DMS153 treated with DMSO at 0.1 percent for 48 hours (cell line): ENCODE results near the gene PCP2.

Experiments used
- DNase-seq: peaks from one replicate; lab custom pipeline; 2025; ENCODE audit not compliant: unreplicated experiment; lab: John Stamatoyannopoulos, UW

Gene PCP2

DNA sequence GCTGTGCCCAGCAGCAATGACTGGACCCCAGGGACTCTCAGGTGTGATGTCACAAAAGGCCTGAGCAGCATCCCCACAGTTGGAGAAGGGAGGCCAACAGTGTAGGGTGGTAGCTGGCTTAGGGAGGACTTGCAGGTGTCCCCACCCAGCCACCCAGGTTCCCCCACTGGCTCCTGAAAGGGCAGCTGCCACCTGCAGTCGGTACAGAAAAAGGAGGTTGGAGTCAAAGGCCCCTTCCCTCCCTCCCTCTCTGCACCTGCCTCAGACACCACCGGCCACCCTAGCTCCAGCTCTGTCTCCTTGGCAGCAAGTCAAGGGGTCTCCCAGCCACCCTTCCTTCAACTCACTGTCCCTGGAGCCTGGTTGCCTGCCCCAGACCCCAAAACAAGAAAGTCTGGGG lies at the start of gene PCP2:
TSS of gene PCP2 (minus strand) at position 22 of the 400 bp plus-strand sequence. CDS start 262 bp downstream, outside the sequence.
- DNase-seq: no peak

DNA sequence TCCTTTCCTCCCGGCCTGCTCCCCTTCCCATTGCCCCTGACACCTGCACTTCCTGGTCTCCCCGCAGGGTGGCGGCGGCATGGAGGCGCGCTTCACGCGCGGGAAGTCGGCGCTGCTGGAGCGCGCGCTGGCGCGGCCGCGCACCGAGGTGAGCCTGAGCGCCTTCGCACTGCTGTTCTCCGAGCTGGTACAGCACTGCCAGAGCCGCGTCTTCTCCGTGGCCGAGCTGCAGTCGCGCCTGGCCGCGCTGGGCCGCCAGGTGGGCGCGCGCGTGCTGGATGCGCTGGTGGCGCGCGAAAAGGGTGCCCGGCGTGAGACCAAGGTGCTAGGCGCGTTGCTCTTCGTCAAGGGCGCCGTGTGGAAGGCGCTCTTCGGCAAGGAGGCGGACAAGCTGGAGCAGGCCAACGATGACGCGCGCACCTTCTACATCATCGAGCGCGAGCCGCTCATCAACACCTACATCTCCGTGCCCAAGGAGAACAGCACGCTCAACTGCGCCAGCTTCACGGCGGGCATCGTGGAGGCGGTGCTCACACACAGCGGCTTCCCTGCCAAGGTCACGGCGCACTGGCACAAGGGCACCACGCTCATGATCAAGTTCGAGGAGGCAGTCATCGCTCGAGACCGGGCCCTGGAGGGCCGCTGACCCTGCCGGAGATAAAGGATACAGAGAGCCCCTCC lies 48.8 kb upstream of the PCP2 start:
- DNase-seq: no peak

DNA sequence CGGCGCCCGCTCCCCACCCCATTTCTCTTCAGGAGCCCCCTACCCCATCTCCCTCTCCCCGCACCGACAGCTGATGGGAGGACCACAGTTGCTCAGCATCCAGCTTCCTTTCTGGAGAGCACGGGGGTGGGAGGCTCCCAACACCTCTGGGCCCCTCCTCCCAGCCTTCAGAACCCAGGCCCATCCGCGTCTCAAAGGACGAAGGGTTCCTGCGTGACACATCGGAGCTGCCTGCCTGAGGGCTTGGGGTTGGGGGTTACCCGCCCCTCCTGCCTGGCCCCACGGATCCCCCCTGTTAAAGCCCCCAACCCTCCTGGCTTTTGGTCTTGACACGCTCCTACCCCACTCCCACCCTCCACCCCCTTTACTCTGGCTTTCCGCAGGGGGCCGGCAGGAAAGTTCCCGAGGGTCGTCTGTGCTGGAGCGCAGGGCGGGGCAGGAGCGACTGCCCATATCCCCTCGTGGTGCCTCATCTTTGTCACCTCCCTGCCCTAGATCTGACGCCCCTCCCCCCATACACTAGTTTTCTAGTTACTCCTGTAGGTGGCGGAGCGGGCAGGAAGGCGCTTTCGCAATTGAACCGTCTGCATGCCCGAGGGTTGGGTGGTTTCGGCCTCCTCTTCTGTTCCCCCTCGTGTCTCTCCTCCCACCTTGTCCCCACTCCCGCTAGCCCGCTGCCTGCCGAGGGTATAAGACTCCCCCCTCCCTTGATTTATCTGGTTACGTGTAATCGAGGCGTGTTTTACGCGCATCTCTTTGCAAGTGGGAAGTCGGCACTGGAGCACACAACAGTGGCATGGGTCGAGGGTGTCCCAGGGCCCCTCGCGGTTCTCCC lies 48.0 kb upstream of the PCP2 start:
- no peak for DNase-seq

DNA sequence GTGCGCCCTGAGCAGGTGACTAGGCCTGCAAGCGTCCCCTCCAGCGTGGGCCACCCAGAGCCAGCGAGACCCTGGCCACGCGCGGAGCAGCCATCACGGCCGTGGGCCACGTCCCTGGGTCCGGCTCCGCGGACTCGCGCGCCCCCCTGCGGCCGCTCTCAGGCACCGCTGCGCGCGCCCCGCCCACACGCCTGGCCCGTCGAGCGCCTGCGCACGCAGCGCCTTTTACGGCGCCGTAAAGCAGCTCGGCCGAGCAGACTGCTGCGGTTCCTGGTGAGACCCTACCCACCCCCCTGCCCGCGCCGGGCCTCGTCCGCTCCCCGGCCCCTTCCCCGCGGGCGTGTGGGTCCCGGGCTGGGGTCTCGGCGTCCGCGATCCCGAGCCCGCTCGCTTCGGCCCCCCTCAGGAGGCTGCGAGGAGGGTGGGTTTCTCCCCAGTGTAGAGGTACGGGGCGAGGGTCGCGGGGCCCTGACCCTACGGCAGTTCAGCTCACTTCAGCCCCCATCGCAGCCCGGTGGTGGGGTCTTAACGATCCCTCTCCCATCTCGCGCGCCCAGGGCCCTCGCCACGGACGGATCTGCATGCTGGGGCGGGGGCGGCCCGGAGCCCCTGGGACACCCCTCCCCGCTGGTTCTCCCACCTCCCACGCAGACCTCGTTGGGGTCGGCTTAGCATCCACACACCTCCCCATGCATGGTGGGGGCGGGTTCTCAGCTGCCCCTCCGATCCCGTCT lies 47.3 kb upstream of the PCP2 start, which contains the start of gene TRAPPC5:
TSS of gene TRAPPC5 (plus strand) at position 228 of the 734 bp plus-strand sequence. CDS start 1,421 bp downstream, outside the sequence.
- peak; percentile 40 for DNase-seq

DNA sequence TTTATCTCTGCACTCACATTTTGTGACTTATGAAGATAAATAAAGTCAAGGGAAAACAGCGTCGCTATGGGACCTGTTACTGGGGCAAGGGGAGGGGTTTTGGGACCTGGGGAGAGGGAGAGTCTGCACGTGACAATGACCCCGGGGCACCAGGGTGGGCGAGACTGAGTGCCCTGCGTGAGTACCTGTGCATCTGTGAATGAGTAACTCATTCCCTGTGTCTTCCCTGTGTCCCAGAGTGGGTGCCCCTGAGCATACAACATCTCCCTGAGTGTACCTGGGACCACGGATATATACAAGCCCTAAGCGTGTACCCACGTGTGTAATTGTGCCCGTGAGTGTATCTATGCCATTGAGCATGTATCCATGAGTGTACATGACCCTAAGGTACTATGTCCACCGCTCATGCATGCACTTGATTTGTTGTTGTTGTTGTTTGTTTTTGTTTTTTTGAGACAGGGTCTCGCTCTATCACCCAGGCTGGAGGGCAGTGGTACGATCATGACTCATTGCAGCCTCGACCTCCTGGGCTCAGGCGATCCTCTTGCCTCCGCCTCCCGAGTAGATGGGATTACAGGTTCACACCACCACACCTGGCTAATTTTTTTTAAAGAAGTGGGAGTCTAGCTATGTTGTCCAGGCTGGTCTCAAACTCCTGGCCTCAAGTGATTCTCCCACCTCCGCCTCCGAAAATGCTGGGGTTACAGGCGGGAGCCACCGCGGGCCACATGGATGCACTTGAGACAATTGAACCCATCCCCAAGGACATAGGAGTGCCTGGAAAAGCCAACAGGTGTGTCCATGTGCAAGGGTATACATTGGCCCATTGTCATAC lies 46.5 kb upstream of the PCP2 start:
- no peak for DNase-seq

DNA sequence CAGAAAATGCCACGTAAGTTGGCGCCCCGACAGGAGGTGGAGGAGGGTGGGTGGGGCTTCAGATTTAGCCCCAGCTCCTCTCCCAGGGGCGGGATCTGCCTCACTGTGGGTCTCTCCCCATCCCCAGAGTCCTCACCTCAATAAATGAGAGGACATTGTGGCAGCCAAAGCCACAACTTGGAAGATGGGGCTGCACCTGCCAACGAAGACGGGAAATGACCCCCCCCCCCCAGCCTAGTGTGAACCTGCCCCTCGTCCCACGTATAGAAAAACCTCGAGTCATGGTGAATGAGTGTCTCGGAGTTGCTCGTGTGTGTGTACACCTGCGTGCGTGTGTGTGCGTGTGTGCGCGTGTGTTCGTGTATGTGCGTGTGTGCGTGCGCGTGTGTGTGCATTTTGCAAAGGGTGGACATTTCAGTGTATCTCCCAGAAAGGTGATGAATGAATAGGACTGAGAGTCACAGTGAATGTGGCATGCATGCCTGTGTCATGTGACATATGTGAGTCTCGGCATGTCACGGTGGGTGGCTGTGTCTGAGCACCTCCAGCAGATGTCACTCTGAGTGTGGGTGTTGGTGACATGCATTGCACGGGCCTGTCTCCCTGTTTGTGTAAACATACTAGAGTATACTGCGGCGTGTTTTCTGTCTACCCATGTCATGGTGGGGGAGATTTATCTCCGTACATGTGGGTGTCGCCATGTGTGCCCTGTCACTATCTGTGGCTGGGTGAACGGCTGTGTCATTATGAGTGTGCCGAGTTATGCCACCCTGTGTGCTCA lies 45.6 kb upstream of the PCP2 start:
- DNase-seq: peak; percentile 46

DNA sequence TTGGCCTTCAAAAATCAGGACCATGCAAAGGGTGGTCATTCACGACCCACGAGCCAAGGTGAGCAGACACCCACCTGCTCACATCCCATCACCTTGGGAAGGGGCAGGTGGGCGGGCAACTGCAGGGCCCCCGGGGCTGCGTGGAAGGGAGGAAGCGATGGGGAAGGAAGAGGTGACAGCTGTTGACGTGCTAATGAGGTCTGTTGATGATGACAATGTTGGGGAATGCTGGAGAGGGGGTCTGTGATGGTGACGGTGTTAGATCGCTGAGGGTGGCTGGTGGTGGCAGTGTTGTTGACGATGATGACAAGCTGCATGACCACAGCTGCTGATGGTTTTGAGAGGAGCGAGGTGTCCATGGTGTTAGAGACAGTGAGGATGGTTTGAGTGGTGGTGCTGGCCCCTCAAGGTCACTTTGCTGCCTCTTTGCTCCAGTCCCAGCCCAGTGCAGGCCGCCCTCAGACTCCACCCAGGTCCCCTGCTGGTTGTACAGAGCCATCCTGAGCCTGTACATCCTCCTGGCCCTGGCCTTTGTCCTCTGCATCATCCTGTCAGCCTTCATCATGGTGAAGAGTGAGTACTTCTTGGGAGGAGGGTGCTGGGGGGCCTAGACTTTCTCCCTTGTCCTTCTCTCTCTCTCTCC lies 44.3 kb upstream of the PCP2 start:
- no peak for DNase-seq

DNA sequence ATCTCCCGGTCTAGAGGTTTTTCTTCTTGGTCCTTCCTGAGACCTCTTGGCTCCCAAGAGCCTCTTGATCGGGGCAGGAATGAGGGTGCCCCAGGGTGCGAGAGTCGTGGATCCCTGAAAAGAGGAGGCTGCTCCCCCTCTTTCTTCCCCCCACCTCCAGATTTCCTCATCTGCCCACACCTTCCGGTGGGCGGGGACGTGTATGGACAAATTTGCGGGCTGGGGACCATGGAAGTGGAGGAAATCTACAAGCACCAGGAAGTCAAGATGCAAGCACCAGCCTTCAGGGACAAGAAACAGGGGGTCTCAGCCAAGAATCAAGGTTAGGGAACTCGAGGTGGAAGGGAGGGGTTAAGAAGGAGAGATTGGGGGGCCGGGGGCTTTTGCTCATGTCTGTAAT lies 43.3 kb upstream of the PCP2 start, which contains the start of gene MCEMP1:
TSS of gene MCEMP1 (plus strand) at position 237 of the 400 bp plus-strand sequence. CDS start at position 268, 31 bp downstream.
- no peak for DNase-seq

DNA sequence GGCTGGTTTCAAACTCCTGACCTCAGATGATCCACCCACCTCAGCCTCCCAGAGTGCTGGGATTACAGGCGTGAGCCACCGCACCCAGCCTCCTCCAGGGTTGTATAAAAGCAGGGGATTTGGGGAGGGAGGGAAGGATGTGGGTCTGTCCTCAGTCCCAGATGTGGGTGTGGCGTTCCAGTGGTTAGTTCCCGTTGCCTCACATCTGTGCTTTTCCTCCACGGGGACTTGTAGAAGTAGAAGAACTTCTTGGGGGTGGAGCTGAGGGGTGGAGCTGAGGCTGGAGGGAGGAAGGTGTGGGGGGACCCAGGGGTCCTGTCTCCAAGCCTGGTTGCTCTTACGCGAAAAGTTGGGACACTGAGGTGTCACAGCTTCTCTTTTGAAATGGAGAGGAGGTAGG lies 42.9 kb upstream of the PCP2 start:
- DNase-seq: no peak

DNA sequence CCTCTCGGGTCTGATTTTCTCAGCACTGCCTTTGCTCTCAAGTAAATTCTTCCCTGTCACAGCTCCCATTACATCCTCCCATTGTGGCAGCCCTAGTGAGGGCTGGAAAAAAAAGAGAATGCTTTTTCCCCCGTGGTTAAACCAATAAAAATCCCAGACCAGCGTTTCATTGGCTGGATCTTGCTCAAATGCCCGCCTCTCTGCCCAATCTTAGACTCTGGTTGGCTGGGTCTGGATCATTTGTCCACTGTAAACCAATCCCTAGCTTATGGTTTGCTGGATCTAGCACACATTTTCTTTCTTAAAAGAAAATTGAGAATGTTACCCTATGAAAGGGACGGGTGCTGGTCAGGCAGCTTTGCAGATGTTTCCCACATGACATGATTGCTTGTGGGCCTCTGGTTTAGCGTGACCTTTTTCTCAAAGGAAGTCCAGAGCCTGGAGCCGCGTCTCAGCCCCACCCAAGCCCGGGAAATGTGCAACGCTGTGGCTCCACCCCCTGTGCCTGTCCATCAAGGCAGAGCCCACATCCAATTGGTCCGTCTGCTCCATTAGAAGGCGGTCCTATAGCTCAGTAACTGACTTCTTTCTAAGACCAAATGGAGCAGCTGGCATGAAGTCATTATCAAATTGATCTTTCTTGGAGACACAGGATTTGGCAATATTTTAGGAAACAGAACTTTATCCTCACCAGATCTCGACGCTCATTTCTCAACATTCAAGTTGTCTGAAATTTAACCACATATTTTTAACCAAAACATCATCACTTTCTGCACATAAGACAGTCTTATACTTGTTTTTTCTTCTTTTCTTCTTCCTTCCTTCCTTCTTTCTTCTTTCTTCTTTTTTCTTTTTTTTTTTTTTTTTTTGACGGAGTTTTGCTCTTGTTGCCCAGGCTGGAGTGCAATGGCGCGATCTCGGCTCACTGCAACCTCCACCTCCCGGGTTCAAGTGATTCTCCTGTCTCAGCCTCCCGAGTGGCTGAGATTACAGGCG lies 40.8 kb upstream of the PCP2 start:
- no peak for DNase-seq

DNA sequence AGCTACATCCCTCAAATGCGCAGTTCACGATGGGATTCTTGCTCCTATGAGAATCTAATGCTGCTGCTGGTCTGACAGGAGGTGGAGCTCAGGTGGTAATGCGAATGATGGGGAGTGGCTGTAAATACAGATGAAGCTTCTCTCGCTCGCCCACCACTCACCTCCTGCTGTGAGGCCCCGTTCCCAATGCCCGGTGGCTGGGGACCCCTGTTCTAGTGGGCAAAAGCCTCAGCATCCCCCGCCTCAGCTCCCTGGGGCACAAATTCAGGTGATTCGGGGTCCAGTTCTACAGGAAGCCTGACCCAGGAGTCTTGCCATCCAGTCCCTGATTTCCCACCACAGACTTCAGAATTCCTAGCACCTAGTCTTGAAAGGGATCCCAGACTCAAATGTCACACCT lies 39.0 kb upstream of the PCP2 start:
- DNase-seq: no peak

DNA sequence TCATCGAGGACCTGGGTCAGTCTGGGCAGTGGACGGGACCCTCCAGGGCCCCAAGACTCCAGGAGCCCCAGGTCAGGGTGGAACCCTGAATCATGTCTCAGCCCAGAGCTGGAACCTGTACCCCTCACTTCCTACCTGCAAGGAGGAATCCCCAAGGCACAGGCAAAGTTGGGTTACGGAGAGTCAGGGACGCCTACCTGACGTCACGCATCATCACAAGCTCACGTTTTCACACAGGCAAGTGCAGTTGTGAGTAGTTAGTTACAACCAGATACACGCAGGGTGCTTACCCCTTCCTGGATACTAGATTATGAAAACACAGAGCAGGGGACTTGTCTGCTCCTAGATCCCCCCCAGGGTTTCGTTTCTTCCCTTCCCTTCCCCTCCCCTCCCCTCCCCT lies 37.3 kb upstream of the PCP2 start:
- DNase-seq: no peak

DNA sequence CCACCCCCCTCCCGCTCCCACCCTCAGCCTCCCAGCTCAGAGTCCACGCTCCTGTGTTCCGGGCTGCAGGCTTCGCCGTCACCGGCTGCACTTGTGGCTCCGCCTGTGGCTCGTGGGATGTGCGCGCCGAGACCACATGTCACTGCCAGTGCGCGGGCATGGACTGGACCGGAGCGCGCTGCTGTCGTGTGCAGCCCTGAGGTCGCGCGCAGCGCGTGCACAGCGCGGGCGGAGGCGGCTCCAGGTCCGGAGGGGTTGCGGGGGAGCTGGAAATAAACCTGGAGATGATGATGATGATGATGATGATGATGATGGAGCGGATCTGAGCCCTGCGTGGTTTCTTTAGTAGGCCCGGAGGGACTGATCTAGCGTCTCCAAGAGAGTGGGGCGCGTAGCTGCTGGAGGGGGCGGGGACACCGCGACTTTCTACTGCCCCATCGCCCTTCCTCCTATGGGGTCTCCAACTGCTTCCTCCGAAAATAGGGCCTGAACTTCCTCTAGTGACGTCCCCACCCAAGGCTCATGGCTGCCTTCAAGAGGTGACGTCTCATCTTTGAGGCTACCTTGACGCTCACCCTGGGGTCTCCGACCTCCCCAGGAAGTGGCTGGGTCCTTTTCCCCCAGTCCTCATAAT lies 36.7 kb upstream of the PCP2 start:
- no peak for DNase-seq

DNA sequence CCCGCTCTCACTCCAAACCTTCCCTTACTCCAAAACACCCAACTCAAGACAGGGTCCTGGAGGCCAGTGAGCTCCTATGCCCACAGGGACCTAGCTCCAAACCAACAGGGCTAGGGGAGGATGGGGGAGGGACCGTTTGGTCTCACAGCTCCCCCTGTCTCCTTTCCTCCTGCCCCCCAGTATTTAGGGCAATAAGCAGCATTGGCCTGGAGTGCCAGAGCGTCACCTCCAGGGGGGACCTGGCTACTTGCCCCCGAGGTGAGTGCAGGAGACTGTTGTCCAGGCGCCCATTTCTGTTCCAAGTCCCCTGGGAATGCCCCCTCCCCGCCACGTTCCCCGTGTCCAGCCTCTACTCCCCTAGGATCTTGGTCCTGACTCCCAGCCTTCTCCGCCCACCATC lies 36.1 kb upstream of the PCP2 start:
- DNase-seq: no peak

DNA sequence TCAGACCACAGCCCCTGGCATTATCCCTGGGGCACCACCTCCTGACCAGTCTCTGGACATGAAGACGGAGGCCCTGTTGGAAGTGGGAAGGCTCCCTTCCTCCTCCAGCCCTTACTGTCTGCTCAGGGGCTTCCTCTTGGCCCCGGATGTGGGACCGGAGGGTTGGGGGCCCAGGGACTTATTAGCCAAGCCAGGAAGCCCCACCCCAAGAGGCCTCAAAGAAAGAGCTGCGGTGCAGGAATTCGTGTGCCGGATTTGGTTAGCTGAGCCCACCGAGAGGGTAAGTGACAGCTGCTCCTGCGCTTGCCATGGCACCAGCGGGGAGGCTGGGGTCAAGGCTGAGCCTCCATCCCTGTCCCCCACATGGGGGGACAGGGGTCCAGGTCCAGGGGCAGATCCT lies 35.3 kb upstream of the PCP2 start, which contains the start of gene RETN:
TSS of gene RETN (plus strand) at position 208 of the 400 bp plus-strand sequence. CDS start 278 bp downstream, outside the sequence.
- DNase-seq: no peak

DNA sequence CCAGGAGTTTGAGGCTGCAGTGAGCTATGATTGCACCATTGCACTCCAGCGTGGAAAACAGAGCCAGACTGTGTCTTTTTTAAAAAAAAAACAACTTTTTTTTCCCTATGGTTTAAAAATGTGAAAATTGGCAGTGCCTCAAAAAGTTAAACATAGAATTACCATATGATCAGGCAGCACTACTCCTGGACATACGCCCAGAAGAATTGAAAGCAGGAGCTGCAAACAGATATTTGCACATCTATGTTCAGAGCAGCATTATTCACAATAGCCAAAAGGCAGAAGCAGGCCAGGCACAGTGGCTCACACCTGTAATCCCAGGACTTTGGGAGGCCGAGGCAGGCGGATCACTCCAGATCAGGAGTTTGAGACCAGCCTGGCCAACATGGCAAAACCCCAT lies 31.6 kb upstream of the PCP2 start:
- no peak for DNase-seq

DNA sequence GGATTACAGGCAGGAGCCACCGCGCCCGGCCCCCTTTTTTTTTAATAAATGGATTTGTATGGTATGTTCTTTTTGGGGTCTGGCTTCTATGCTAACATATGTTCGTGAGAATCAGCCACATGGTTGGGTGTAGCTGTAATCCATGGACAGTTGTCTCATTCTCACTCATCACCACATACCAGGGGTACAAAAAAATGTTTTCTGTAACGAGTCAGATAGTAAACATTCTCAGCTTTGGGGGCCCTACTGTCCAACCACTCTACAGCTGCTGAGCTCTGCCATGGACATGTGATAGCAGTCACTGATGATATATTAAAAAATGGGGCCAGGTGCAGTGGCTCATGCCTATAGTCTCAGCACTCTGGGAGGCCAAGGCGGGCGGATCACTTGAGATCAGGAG lies 30.2 kb upstream of the PCP2 start:
- DNase-seq: no peak

DNA sequence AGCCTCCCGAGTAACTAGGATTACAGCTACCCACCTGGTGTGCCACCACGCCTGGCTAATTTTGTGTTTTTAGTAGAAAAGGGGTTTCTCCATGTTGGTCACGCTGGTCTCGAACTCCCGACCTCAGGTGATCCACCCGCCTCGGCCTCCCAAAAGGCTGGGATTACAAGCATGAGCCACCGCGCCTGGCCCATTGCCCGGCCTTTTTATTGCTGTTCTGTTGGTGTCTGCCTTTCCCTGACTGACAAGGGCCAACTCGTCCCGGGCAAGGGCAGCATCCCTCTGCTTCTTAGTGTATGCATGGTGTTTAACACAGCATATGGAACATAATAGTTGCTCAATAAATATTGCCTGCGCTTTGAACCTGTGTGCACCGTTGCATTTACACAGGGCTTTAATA lies 29.1 kb upstream of the PCP2 start:
- DNase-seq: no peak
